Activated naive CD4-positive, alpha-beta T cell treated with anti-CD3 and anti-CD28 coated beads, Interleukin-2, amount 10 ng/mL, durations not matched to agents 7 days and 5 days (primary cell): ENCODE data around the gene FRMD6.
A peak's percentile ranks its signal among the peaks of the same experiment; 100 is the strongest.

ENCODE experiments used
- CTCF ChIA-PET: fragments of 350-600 bp; sonication (Branson Sonifier 250); formaldehyde crosslinking; loops from one replicate; lab custom pipeline; 2021; ENCODE audit warnings: antibody characterized with exemption; lab: Charles Lee
- DNase-seq: peaks from one replicate; pipeline ENCODE4 v3.0.0-alpha.2; 2020
- H3K27ac Mint-ChIP-seq: one replicate; pipeline ENCODE4 v1.8.0; 2021; ENCODE audit warnings: mild to moderate bottlenecking, moderate library complexity, mixed read lengths
- H3K27me3 Mint-ChIP-seq: one replicate; pipeline ENCODE4 v1.8.0; 2021; ENCODE audit warnings: mild to moderate bottlenecking, mixed read lengths
- H3K36me3 Mint-ChIP-seq: one replicate; pipeline ENCODE4 v1.8.0; 2021; ENCODE audit warnings: mixed read lengths
- H3K4me1 Mint-ChIP-seq: one replicate; pipeline ENCODE4 v1.8.0; 2021; ENCODE audit warnings: mixed read lengths
- H3K4me3 Mint-ChIP-seq: one replicate; pipeline ENCODE4 v1.8.0; 2021; ENCODE audit warnings: mild to moderate bottlenecking, moderate library complexity, mixed read lengths
- H3K9me3 Mint-ChIP-seq: one replicate; pipeline ENCODE4 v1.8.0; 2021; ENCODE audit warnings: mixed read lengths

Gene FRMD6

GRCh38 chr14:51774209-51774608 is 122.5 kb downstream of the FRMD6 start:
- CTCF ChIA-PET = interaction anchor here (1.6 to 6.2 kb wide), 4 partner anchors 121 to 490 kb away, joined by 3 to 46 read pairs (median 22); no protein-coding TSS in a partner anchor

DNA sequence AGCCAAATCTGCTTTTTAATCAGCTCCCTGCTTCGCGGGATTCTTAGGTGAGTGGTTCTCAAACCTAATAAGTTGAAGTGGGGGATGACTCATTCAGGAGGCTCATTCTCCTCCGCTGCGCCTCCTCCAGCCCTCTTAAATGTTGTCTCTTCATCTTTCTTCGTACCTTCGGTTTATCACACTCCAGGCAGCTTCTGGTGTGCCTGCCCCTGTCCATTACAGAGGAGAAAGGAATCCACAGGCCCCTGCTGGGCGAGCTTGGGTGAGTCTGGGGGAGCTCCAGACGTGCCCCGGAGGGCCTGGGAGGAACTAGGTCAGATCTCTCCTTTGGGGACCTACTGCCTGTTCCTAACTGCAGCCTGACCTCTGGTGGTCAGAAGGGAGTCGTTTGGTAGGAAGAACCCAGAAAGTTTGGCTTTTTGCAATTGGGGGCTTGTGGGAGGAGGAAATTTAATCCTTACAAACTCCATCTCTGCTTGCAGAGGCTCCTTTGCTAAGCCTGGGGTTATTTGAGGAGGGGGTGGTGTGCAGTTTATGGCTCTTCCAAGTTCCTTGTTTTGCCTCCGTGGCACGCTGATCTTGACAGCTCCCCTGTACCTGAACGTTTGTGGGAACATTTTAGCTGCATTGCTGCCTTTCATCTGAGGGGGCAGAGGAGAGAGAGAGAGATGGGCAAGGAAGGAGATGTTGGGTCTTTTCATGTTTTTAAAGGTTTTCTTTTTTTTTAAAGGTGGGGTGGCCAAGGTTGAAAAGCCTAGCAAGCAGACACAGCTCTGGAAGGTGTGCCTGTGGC is 124.6 kb downstream of the FRMD6 start:
- DNase-seq = peak; percentile 56
- Mint-ChIP-seq H3K4me3 (no peak overlapping the region), H3K4me1 (peaks cover 14% of the 10 kb centered on the region), H3K36me3 (no peaks in the 10 kb centered on the region), H3K9me3 (no peaks in the 10 kb centered on the region), H3K27me3 (peaks cover 19% of the 10 kb centered on the region), H3K27ac (no peak overlapping the region)
- CTCF ChIA-PET = interaction anchor here (0.8 to 6.2 kb wide), 18 partner anchors 18 to 681 kb away, joined by 3 to 46 read pairs (median 4); partner anchors contain the start of gene TRIM9

More at GRCh38 chr14:51774209-51774608, 122.5 kb downstream of the FRMD6 start:
- Mint-ChIP-seq H3K27ac (no peak overlapping the region), H3K36me3 (no peaks in the 10 kb centered on the region), H3K4me1 (peaks cover 2% of the 10 kb centered on the region), H3K4me3 (no peak overlapping the region), H3K27me3 (peaks cover 10% of the 10 kb centered on the region), H3K9me3 (no peaks in the 10 kb centered on the region)
- DNase-seq = peak; percentile 41

GRCh38 chr14:51780006-51780692 is 128.4 kb downstream of the FRMD6 start:
- no peak overlapping the region for H3K27ac Mint-ChIP-seq
- H3K27me3 Mint-ChIP-seq = peaks cover 39% of the 10 kb centered on the region
- H3K36me3 Mint-ChIP-seq = peaks cover 1% of the 10 kb centered on the region
- DNase-seq = peak; percentile 81
- peaks cover 1% of the 10 kb centered on the region for H3K9me3 Mint-ChIP-seq
- no peak overlapping the region for H3K4me3 Mint-ChIP-seq
- H3K4me1 Mint-ChIP-seq = peaks cover 20% of the 10 kb centered on the region
- CTCF ChIA-PET = interaction anchor here (0.7 to 6.2 kb wide), 10 partner anchors 30 to 825 kb away, joined by 3 to 46 read pairs (median 4); partner anchors contain the start of gene FRMD6
